GM19240 (cell line): ENCODE data around the gene DBH.
"Not testable (repeated sequence)": the region's sequence is repeated elsewhere in the genome, so short reads cannot be mapped to it uniquely, and the experiment has no call there.

Experiments used
- DNase-seq: peaks from one replicate; pipeline ENCODE4 v3.0.0; 2011; ENCODE audit warnings: low spot score; ENCODE audit not compliant: insufficient read length

Gene DBH

GRCh38 chr9:133665535-133665934 is 29.4 kb downstream of the DBH start:
- DNase-seq, result no peak

DNA sequence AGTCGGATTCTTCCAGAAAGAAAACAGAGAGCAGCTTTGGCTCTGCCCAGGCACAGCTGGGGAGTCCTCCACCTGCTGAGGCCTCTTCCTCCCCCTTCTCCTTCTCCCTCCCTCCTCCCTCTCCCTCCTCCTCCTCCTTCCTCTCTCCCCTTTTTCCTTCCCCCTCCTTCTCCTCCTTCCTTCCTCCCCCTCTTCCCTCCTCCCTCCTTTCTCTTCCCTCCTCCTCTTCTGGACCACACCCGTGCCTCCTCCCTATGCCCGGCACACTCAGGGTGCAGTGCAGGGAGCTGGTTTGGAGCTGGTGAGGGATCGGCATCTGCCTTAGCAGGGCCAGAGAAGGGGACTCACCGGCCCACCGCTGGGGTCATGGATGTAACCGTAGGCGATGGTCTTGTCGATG is 30.2 kb downstream of the DBH start:
- DNase-seq, result no peak

- no peak for DNase-seq
Measured at GRCh38 chr9:133666845-133667244, 30.7 kb downstream of the DBH start.

GRCh38 chr9:133667759-133668450 is 31.7 kb downstream of the DBH start:
- no peak for DNase-seq

DNA sequence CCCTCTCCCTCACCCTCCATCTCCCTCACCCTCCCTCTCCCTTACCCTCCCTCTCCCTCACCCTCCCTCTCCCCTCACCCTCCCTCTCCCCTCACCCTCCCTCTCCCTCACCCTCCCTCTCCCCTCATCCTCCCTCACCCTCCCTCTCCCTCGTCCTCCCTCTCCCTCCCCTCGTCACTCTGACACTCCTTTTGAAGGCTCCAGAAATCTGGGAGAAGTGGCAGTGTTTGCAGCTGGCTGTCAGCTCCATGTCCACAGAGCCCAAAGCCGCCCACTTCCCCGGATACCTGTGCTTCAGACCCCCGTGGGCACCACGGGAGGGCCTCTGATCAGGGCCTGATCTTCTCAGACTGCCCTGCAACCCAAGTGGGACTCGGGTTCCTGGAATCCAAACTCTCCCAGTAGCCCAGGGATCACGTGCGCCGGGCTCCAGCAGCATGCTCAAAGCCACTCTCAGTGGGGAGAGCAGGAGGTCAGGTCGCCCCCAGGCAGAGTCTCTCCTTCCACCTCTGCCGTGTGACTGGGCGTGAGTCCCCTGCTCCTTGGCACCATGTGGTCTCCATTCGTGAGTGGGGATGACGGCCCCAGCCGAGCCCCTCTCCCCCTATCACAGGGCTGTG is 33.1 kb downstream of the DBH start:
- no peak for DNase-seq

DNA sequence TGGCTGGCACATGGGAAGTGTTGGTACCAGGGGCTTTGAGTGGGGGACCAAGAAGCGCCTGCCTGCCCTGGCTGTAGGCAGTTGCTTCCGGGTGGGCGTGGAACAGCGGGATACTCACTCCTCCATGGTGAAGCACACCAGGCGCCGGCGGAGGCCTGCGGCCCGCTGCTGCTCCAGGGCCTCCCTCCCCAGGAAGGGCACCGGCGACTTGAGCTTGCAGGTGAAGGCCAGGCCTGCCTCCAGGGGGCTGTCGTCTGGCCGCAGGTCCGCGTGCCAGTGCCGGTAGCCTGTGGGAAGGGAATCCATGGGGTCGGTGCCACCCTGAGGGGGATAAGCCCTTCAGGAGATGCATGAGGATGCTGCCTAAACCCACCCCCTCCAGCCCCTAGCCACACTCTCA is 34.3 kb downstream of the DBH start:
- DNase-seq, result no peak

DNA sequence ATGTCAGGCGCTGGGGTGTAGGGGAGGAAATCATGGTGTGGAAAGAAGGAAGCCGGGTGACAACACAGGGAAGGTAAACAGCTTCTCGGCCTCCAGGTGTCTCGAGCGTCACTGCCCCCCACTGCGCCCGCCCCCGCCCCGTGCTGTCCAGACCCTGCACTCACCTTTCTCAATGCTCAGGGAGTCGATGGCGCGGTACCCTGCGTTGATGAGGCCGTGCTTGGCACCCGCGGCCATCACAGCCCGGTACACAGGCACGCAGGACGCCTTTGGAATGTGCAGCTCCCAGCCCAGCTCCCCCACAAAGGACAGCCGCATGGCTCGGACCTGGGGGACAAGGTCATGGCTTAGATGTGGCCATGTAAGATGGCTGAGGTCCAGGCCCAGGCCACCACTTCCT is 35.2 kb downstream of the DBH start:
- DNase-seq, result no peak

DNA sequence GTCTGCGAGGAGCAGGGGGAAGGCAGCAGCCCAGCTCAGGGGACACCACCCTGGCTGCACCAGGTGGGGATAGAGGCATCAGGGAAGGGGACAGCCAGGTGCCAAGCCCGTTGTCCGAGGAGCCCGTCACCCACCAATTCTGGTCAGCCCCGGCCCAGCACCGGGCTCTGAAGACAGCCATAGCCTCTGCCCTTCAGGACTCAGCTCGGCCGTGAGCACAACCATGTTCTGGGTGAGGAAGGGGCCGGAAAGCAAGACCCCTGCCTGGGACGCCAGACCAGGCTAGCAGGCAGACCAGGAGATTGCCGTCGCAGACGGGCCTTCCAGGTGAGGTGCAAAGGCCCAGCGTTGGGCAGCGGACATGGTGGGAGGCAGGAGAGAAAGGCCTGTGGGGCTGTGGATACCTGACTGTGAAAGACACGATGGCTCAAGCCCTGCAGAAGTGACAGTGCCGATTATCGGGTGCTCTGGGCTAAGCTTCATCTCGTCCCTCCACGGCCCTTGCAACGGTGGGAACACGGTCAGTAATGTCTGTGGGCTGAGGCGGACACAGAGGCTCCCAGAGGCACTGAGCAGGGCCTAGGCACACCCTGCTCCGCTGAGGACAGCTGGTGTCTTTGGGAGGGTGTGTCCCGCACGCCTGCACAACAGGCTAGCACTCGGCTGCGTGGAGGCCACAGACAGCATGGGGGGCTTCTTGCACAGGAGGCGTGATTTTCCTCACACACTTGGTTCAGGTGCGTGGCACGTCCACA is 36.5 kb downstream of the DBH start:
- no peak for DNase-seq

DNA sequence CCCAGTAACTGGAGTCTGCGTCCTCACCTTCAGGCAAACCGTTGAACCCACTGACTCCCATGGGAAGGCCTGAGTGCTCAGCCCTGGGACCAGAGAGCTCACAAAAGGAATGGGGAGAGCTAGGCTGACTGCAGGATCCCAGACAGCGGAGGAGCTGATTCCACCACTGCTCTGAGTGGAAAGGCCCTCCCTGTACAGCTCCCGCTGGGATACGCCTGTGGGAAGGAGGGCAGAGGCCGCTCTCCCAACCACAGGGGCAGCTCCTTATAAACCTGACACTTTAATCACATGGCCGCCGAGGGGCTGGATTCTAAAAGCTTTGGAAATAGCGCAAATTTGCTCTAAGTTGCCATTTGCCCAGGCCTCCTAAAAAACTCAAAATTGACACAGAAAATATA is 37.1 kb downstream of the DBH start:
- no peak for DNase-seq

- DNase-seq, result no peak
Measured at GRCh38 chr9:133674091-133674490, 37.9 kb downstream of the DBH start.

DNA sequence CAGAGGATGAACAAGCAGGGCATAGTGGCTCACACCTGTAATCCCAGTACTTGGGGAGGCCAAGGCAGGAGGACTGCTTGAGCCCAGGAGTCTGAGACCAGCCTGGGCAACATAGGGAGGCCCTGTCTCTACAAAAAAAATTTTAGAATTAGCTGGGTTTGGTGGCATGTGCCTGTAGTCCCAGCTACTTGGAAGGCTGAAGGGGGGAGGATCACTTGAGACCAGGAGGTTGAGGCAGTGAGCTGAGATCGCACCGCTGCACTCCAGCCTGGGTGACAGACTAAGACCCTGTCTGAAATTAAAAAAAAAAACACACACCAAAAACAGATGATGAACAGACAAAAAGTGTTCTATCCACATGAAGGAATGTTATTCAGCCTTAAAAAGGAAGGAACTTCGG is 39.6 kb downstream of the DBH start:
- DNase-seq, result not testable (repeated sequence)

- DNase-seq, result no peak
Measured at GRCh38 chr9:133676450-133676849, 40.3 kb downstream of the DBH start.

DNA sequence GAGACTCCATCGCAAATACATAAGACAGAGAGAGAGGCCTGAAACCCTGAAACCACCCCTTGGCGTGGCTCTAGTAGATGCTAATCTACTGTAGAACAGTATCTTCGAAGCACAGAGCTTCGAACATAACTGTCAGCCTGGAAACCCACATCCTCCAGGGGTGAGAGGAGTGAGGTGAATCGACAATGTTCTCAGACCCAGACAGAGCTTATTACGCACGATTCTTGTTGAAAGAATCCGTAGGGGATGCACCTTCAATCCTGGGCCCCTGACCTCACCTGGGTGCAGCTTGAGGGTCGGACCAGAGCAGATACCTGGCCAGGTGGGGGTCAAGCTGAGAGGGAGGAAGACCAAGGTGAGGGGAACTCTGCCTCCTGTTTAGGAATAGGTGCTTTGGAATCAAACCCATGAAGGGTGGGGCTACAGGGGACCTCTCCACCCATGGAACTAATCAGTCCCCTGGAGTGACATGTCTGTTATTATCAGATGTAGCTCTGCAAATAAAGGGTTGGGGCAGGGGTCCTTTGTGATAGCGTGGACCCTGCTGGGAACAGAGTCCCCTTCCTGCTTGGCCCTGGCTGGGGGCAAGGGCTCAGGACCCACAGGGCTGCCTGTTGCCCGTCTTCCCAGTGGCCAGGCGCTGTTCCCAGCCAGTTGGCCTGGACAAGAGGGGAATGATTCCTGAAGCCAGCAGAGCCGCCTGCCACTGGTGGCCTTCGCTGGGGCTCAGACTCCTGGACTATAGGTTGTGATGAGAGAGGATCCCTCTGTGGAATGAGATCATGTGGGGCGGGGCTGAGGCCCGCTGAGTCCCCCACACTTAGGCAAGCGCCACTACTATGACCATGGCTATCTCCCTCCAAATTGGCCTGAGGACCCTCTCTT is 41.2 kb downstream of the DBH start:
- DNase-seq, result no peak

DNA sequence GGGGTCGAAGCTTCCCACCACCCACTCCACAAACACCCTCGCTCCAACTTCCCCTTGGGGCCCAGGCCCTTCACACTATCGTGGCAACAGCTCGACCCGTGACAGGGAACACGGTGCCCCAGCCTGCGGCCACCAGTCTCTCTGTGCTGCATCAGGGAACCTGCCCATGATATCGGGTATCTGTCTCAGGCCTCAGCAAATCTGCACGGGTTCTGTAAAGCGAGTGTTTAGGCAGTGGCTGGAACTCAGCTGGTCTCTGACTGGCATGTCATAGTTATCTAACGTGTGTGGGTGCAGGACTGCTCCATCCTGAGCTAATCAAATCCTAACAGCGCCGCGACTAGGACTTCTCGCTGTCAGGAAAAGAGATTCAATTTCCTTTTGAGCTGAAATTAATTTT is 42.9 kb downstream of the DBH start:
- DNase-seq, result no peak

GRCh38 chr9:133679466-133680061 is 43.4 kb downstream of the DBH start:
- DNase-seq, result no peak

- no peak for DNase-seq
Measured at GRCh38 chr9:133680250-133680975, 44.2 kb downstream of the DBH start.

- DNase-seq, result no peak
Measured at GRCh38 chr9:133680976-133681657, 45.0 kb downstream of the DBH start.

DNA sequence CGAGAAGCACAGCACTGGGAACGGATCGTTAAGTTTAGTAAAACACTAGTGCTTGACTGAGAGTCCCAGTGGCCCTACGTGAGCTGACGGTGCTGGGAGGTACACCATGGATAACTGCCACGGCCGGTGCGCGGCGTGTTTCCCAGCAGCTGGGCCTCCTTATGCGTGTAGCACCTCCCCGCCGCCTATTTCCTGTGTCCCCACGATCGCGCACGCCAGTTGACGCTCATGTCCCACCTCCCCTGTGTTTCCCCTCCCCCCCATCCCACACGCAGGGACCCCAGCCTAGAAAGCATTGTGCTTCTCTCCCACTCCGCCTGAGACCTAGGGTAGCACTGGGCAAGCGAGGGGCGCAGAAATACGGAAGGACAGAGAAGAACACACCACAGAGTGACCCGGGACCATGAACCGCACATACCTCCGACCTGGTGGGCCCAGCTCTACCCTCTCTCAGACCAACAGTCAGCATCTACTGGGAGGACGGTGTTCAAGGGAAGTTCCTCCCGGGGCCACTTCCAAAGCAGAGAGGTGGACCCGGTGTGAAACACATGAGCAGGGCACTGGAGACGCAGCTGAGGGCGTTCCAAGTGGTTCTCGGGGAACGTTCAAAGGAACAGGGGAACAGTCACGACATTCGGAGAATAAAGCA is 45.6 kb downstream of the DBH start:
- DNase-seq, result no peak

GRCh38 chr9:133682818-133683585 is 46.8 kb downstream of the DBH start:
- no peak for DNase-seq
